ENCODE results near the gene LGR6.

DNA sequence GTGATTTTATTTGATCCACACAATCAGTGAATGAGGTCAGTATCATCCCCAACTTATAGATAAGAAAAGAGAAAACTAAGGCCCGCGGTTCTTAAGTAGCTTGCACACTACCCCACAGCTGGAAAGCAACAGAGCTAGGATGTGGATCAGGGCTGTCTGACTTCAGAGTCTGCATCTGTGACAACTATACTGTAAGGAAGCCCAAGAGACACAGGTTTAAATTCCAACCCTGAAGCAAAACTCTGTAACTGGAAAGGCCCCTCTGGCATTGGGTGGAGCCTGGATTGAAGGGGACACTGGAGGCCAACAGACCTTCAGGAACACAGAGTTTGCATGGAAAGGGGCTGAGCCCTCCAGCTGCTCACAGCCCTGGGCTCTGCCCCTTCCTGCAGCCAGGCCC lies 40.2 kb downstream of the LGR6 start:
- TF ChIP-seq ZNF677 (tag by site-specific recombination; IDR thresholded peaks at IDR 0.05) = no peak
- no peak for TF ChIP-seq ZNF707 (tag by site-specific recombination; IDR thresholded peaks at IDR 0.05)
- TF ChIP-seq ZNF24 (tag by site-specific recombination; IDR thresholded peaks at IDR 0.05) = no peak
- no peak for TF ChIP-seq ZNF792 (tag by site-specific recombination; IDR thresholded peaks at IDR 0.05)
- no peak for TF ChIP-seq ATF2 (tag by site-specific recombination; IDR thresholded peaks at IDR 0.05; ENCODE audit: low read depth)
- TF ChIP-seq CTCF (tag by site-specific recombination; IDR thresholded peaks at IDR 0.05) = no peak
- TF ChIP-seq ZBTB7A (tag by site-specific recombination; IDR thresholded peaks at IDR 0.05; ENCODE audit: low read depth) = no peak
- no peak for TF ChIP-seq PRDM4 (tag by site-specific recombination; IDR thresholded peaks at IDR 0.05)
- no peak for TF ChIP-seq ZNF324 (tag by site-specific recombination; IDR thresholded peaks at IDR 0.05)
- no peak for TF ChIP-seq SP2 (tag by site-specific recombination; IDR thresholded peaks at IDR 0.05)
- TF ChIP-seq ZFP41 (tag by site-specific recombination; IDR thresholded peaks at IDR 0.05; ENCODE audit: borderline replicate concordance) = no peak
- TF ChIP-seq MYNN (tag by site-specific recombination; IDR thresholded peaks at IDR 0.05; ENCODE audit: borderline replicate concordance) = no peak
